A549 (cell line): ENCODE measurements around the gene GINM1. TPM values are rescaled to one million over a fixed set of nuclear protein-coding genes. Genes with fewer than 3 reads are reported as not detected.

Source experiments
- ATAC-seq, 2 experiments: fragments of 200-7000 bp in 1 of 2; fragments of >200 bp in 1 of 2; cut with Nextera tagmentation in 1 of 2; cut with Tn5 transposase in 1 of 2; 3 replicates each; pipeline versions ENCODE4 v1.8.0 to v1.9.1; 2018 to 2020; ENCODE audit warnings: mild to moderate bottlenecking in 1 of 2, moderate library complexity in 1 of 2
- CTCF ChIA-PET: fragments of 300-600 bp; sonication (Branson Sonifier 250); formaldehyde crosslinking; extraction: SDS; loops from one replicate; lab custom pipeline; 2021; ENCODE audit warnings: antibody characterized with exemption, inconsistent platforms; lab: Yijun Ruan, JAX
- POLR2A ChIA-PET: fragments of 350-600 bp; formaldehyde crosslinking; extraction: SDS; loops from one replicate; lab custom pipeline; 2021; ENCODE audit warnings: antibody characterized with exemption, inconsistent platforms; lab: Yijun Ruan, JAX
- DNase-seq, 2 experiments: peaks; one replicate each; pipeline versions ENCODE4 v3.0.0 to v3.0.0-alpha.2; 2011 to 2016; ENCODE audit warnings: low read depth in 1 of 2, low spot score in 1 of 2
- FAIRE-seq: peaks from 2 replicates; lab custom pipeline; 2011; peaks lifted over from hg19 to GRCh38; lab: Jason Lieb, UNC
- H3K27ac ChIP-seq, 2 experiments: fragments of >200 bp; sonication (Bioruptor Twin); formaldehyde crosslinking; 3 replicates each; pipeline ENCODE4 v1.5.1; 2016 to 2017
- H3K4me1 ChIP-seq: fragments of >200 bp; sonication (Bioruptor Twin); formaldehyde crosslinking; 3 replicates; pipeline ENCODE4 v1.6.1; 2016
- H3K4me2 ChIP-seq: fragments of >200 bp; sonication (Bioruptor Twin); formaldehyde crosslinking; 3 replicates; pipeline ENCODE4 v1.6.1; 2016
- H3K4me3 ChIP-seq: fragments of >200 bp; sonication (Bioruptor Twin); formaldehyde crosslinking; 3 replicates; pipeline ENCODE4 v1.5.1; 2016
- H3K9me3 ChIP-seq: fragments of >200 bp; sonication (Bioruptor Twin); formaldehyde crosslinking; 3 replicates; pipeline ENCODE4 v1.6.1; 2016
- BCL3 ChIP-seq: fragments of >200 bp; sonication (Bioruptor Twin); formaldehyde crosslinking; IDR thresholded peaks from 3 replicates; pipeline ENCODE4 v1.6.1; 2016
- CBX2 ChIP-seq: fragments of 200-600 bp; sonication (generic); IDR thresholded peaks from 2 replicates; pipeline ENCODE4 v1.6.1; 2016; ENCODE audit warnings: low read depth, mild to moderate bottlenecking, borderline replicate concordance
- CBX8 ChIP-seq: fragments of 200-600 bp; sonication (generic); IDR thresholded peaks from 2 replicates; pipeline ENCODE4 v1.6.1; 2016
- CEBPB ChIP-seq, 2 experiments: fragments of >200 bp in 1 of 2; sonication (Bioruptor Twin) in 1 of 2; formaldehyde crosslinking in 1 of 2; IDR thresholded peaks; 2 replicates each; pipeline ENCODE4 v1.6.1; 2012 to 2016
- EHF ChIP-seq: fragments of 250-450 bp; sonication (Bioruptor Pico); IDR thresholded peaks from 2 replicates; pipeline ENCODE4 v1.5.0; 2020; ENCODE audit warnings: mild to moderate bottlenecking
- EHMT2 ChIP-seq: fragments of 200-600 bp; sonication (generic); IDR thresholded peaks from 2 replicates; pipeline ENCODE4 v1.6.1; 2016; ENCODE audit warnings: antibody characterized with exemption, low read depth, mild to moderate bottlenecking, moderate library complexity
- ESRRA ChIP-seq: fragments of 150-350 bp; IDR thresholded peaks from 2 replicates; pipeline ENCODE4 v1.6.1; 2014; ENCODE audit warnings: mild to moderate bottlenecking, low read length, borderline replicate concordance
- FOSB ChIP-seq: fragments of 250-450 bp; sonication (Bioruptor Pico); IDR thresholded peaks from 2 replicates; pipeline ENCODE4 v1.5.0; 2020; ENCODE audit warnings: mild to moderate bottlenecking, moderate library complexity
- HOXA7 ChIP-seq: fragments of 250-450 bp; sonication (Bioruptor Pico); IDR thresholded peaks from 2 replicates; pipeline ENCODE4 v1.5.0; 2020; ENCODE audit warnings: mild to moderate bottlenecking, moderate library complexity
- HOXB5 ChIP-seq: fragments of 250-450 bp; sonication (Bioruptor Pico); IDR thresholded peaks from 2 replicates; pipeline ENCODE4 v1.5.0; 2020; ENCODE audit warnings: mild to moderate bottlenecking, moderate library complexity
- JUN ChIP-seq, 2 experiments: fragments of >200 bp; sonication (Bioruptor Twin); formaldehyde crosslinking; IDR thresholded peaks; 2 replicates in 1 of 2; 3 replicates in 1 of 2; pipeline ENCODE4 v1.6.1; 2016 to 2017
- KDM5A ChIP-seq: fragments of 200-600 bp; sonication (generic); IDR thresholded peaks from 2 replicates; pipeline ENCODE4 v1.6.1; 2016; ENCODE audit warnings: antibody characterized with exemption, mild to moderate bottlenecking
- MAFK ChIP-seq: fragments of 450-650 bp; IDR thresholded peaks from 2 replicates; pipeline ENCODE4 v1.6.1; 2014; ENCODE audit not compliant: partially characterized antibody
- NPAS2 ChIP-seq: fragments of 250-450 bp; sonication (Bioruptor Pico); IDR thresholded peaks from 2 replicates; pipeline ENCODE4 v1.8.0; 2022; ENCODE audit warnings: mild to moderate bottlenecking, moderate library complexity, borderline replicate concordance
- NR3C1 ChIP-seq: fragments of >200 bp; sonication (Bioruptor Twin); formaldehyde crosslinking; IDR thresholded peaks from 3 replicates; pipeline ENCODE4 v1.6.1; 2017
- PHF8 ChIP-seq: fragments of 200-600 bp; sonication (generic); IDR thresholded peaks from 2 replicates; pipeline ENCODE4 v1.6.1; 2016; ENCODE audit warnings: low read depth, mild to moderate bottlenecking, antibody characterized with exemption, moderate library complexity, borderline replicate concordance
- RARB ChIP-seq: fragments of 250-450 bp; sonication (Bioruptor Pico); IDR thresholded peaks from 2 replicates; pipeline ENCODE4 v1.8.0; 2021; ENCODE audit warnings: mild to moderate bottlenecking, moderate library complexity
- RCOR1 ChIP-seq: fragments of 150-350 bp; IDR thresholded peaks from 2 replicates; pipeline ENCODE4 v1.6.1; 2014; ENCODE audit warnings: antibody characterized with exemption, low read length, low read depth
- REST ChIP-seq: fragments of 200-600 bp; sonication (generic); IDR thresholded peaks from 2 replicates; pipeline ENCODE4 v1.6.1; 2016; ENCODE audit warnings: antibody characterized with exemption, mild to moderate bottlenecking, moderate library complexity
- RNF2 ChIP-seq: fragments of 200-600 bp; sonication (generic); IDR thresholded peaks from 2 replicates; pipeline ENCODE4 v1.6.1; 2016; ENCODE audit warnings: low read depth, mild to moderate bottlenecking, antibody characterized with exemption, moderate library complexity, borderline replicate concordance
- TP53 ChIP-seq: fragments of 250-450 bp; sonication (Bioruptor Pico); IDR thresholded peaks from 2 replicates; pipeline ENCODE4 v1.5.0; 2021; ENCODE audit warnings: mild to moderate bottlenecking, moderate library complexity
- ZFP36 ChIP-seq: fragments of 450-650 bp; IDR thresholded peaks from 2 replicates; pipeline ENCODE4 v1.6.1; 2014; ENCODE audit warnings: borderline replicate concordance; ENCODE audit not compliant: partially characterized antibody
- ZSCAN20 ChIP-seq: fragments of 250-450 bp; sonication (Bioruptor Pico); IDR thresholded peaks from 2 replicates; pipeline ENCODE4 v1.8.0; 2022; ENCODE audit warnings: mild to moderate bottlenecking, moderate library complexity
- WGBS: methylation state at CpG from one replicate; pipeline ENCODE4 v1.1.6; 2017; ENCODE audit errors: missing lambda C conversion rate; 5-methylcytosine and 5-hydroxymethylcytosine counted together
- polyA plus RNA-seq, 4 experiments: library from polyadenylated mRNA; depleted of rRNA in 3 of 4; stranded (reverse); fragments of >200 nt; fragmentation: RNase III in 1 of 4; extraction: RNeasy Plus Mini Kit Qiagen cat#74134 plus additional on column Dnase treatment in 1 of 4; gene quantifications; 2 replicates in 3 of 4; 3 replicates in 1 of 4; pipeline ENCODE4 v1.2.3, GENCODE V29; 2011 to 2017

GINM1 gene
- polyA plus RNA-seq, 2 of the 4 experiments (the other 2 are of a cell fraction): 24.2 to 34.9 TPM

- ChIA-PET POLR2A (no interaction called here), CTCF (interaction anchor here (0.9 kb wide), 1 partner anchor 21 kb away, joined by 4 read pairs; the partner anchor contains the start of gene PPIL4)
- H3K9me3 ChIP-seq: no peaks in the 10 kb centered on the region
- peaks cover 30% of the 10 kb centered on the region for H3K4me1 ChIP-seq
- peak overlapping the region; percentile 97 for H3K4me2 ChIP-seq
- DNase-seq (no peak), ATAC-seq (no peak), FAIRE-seq (no peak)
- H3K27ac ChIP-seq: peak overlapping the region; percentile 93 to 97; a peak in 5 of 6 replicates
- H3K4me3 ChIP-seq: peak overlapping the region; percentile 100
- WGBS: 36% methylated on average over 12 of the region's 12 CpGs
- no peak for TF ChIP-seq ZFP36
- TF ChIP-seq RARB: no peak
- no peak for TF ChIP-seq NR3C1
- no peak for TF ChIP-seq PHF8
- TF ChIP-seq NPAS2 (CRISPR knock-in tag): no peak
- TF ChIP-seq FOSB: no peak
- no peak for TF ChIP-seq KDM5A
These were observed 1.0 kb downstream of the GINM1 start for GRCh38 chr6:149567194-149567586.

GRCh38 chr6:149567945-149568585 lies 1.9 kb downstream of the GINM1 start:
- Histone ChIP-seq H3K4me3 (no peak overlapping the region), H3K27ac (no peak overlapping the region), H3K9me3 (no peaks in the 10 kb centered on the region), H3K4me2 (no peak overlapping the region), H3K4me1 (peaks cover 26% of the 10 kb centered on the region)
- DNase-seq (no peak), FAIRE-seq (no peak), ATAC-seq (no peak)
- no peak for TF ChIP-seq REST
- TF ChIP-seq CEBPB (IDR thresholded peaks at IDR 0.05): no peak
- no peak for TF ChIP-seq NR3C1
- no peak for TF ChIP-seq ESRRA
- no peak for TF ChIP-seq NPAS2 (CRISPR knock-in tag)
- no peak for TF ChIP-seq PHF8
- TF ChIP-seq CBX2: no peak
- no peak for TF ChIP-seq JUN (IDR thresholded peaks at IDR 0.05)
- TF ChIP-seq CBX8: no peak
- TF ChIP-seq MAFK: no peak
- no peak for TF ChIP-seq ZSCAN20 (CRISPR knock-in tag)
- no peak for TF ChIP-seq HOXB5 (CRISPR knock-in tag)
- no peak for TF ChIP-seq TP53 (CRISPR knock-in tag)
- TF ChIP-seq BCL3: no peak
- TF ChIP-seq EHF (CRISPR knock-in tag): no peak
- no peak for TF ChIP-seq RCOR1
- no peak for TF ChIP-seq EHMT2
- no peak for TF ChIP-seq HOXA7 (CRISPR knock-in tag)
- no peak for TF ChIP-seq RNF2
- POLR2A ChIA-PET: no interaction called here
- CTCF ChIA-PET: interaction anchor here (0.9 kb wide), 1 partner anchor 22 kb away, joined by 4 read pairs; the partner anchor contains the start of gene PPIL4
- WGBS: 87% methylated on average over 7 of the region's 7 CpGs
